ENCODE results near the gene LRRC46. TPM values are rescaled to one million over a fixed set of nuclear protein-coding genes. Genes with fewer than 3 reads are reported as not detected.

The LRRC46 gene
- total RNA-seq, 1 donor from 2014 or later: not detected

DNA sequence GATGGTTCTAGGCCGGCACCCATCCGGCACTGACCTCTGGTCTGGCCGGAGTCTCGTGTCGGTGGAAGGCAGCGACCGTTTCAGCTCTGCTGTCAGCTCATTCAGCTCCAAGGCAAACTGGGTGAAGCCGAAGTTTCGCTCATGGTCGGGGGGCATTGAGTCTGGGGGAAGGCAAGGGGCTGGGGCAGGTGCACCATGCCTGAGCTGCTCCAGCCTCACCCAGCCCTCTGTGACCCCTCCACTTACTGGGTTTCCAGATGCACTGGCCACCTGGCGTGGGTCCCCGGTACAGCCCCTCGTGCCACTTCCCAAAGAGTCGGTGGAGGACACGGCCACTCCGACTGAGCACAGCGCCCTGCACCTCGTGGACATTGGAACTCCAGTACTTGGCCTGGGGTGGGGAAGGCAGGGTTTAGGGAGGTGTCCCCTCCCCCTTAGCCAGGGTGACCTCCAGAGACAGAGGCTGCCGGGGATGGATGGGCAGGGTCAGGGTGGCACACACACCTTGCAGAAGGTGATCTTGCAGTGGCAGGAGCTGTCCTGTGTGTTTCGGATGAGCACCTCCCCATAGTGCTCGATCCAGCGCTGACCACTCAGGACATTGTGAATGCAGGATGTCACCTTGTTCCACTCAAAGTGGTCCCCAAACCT is 22.5 kb upstream of the LRRC46 start:
- no peak overlapping the region for H3K27ac ChIP-seq
- intact Hi-C loops (cut with DNase I): no loop called here
- no peaks in the 10 kb centered on the region for H3K9me3 ChIP-seq
- H3K4me1 ChIP-seq: peaks cover 15% of the 10 kb centered on the region
- no peaks in the 10 kb centered on the region for H3K27me3 ChIP-seq
- H3K4me3 ChIP-seq: no peak overlapping the region
- no peak for TF ChIP-seq CTCF (IDR thresholded peaks at IDR 0.05)
- no peak for TF ChIP-seq POLR2A (IDR thresholded peaks at IDR 0.05)
- no peak for TF ChIP-seq POLR2AphosphoS5 (IDR thresholded peaks at IDR 0.05; ENCODE audit: insufficient read depth in 1 of 2, low read depth in 1 of 2)
- peak in 1 of 2 donors; percentile 46 for DNase-seq (ENCODE audit: extremely low spot score in 2 of 2)
- H3K36me3 ChIP-seq: peaks cover 0 to 16% of the 10 kb centered on the region in 2 donors

DNA sequence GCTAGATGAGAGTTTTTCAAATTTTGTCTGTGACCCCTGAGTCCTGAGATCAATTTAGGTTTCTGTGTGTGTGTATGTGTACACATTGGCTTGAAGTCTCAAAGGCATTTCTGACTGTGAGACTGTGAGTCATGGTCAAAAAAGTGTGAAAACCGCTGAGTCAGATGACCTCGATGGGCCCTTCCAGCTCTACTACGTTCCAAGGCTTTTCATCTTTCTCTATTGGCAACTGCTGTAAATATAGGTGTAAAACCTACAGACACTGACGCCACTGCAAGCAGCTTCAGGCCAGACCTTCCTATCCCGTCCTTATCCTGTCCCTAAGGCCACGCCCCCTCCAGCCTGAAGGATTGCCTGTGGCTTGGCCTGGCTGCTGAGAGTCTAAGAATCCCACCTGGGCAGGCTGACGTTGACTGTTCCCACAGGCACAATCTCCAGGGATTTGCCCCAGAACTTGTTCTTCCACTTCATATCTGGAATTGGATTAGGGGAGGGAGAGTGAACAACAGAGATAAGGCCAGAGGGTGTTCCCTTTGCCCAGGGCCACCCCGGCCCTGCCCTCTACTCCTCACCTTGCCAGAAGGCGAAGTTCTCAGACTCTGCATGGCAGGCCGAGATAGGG is 21.2 kb upstream of the LRRC46 start:
- no peaks in the 10 kb centered on the region for H3K27me3 ChIP-seq
- intact Hi-C loops (cut with DNase I): no loop called here
- H3K36me3 ChIP-seq: peaks cover 0 to 26% of the 10 kb centered on the region in 2 donors
- no peak overlapping the region for H3K27ac ChIP-seq
- TF ChIP-seq POLR2A (IDR thresholded peaks at IDR 0.05): no peak
- TF ChIP-seq CTCF (IDR thresholded peaks at IDR 0.05): no peak
- peak in 1 of 2 donors; percentile 44 for TF ChIP-seq POLR2AphosphoS5 (IDR thresholded peaks at IDR 0.05; ENCODE audit: insufficient read depth in 1 of 2, low read depth in 1 of 2)
- DNase-seq (ENCODE audit: extremely low spot score in 2 of 2): no peak
- no peaks in the 10 kb centered on the region for H3K9me3 ChIP-seq
- no peak overlapping the region for H3K4me3 ChIP-seq
- H3K4me1 ChIP-seq: peaks cover 15% of the 10 kb centered on the region

DNA sequence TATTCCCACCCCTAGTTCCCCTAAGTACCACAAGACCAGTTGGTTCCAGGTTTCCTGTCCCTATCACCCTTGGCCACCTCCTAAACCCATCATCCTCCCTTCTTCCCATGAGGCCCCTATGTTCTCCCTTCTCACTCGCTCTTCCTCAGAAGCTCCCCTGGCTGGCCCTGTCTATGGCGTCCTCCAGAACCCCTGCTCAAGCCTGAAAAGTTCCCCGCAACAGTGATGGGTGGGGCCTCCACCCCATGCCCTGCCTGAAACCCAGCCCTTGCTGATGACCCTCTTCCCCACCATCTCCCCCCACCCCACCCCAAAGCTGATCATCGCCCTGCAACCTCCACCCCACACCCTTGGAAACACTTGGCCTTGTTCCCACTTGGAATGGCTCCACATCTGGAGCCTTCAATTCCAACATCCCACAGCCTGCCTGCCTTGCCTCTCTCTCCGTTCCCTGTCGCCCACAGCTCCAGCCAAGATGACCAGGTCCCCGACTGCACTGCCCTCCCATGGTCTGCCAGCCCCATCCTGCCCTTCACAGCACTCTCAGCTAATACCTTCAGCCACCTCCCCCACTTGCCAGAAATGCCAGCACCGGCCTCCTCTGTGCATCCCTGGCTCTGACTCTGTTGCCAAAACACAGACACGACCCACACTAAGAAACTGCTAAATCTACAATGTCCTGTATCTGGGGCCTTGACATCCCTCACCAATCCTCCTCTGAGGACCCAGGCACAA is 20.4 kb upstream of the LRRC46 start:
- TF ChIP-seq POLR2A (IDR thresholded peaks at IDR 0.05): no peak
- TF ChIP-seq POLR2AphosphoS5 (IDR thresholded peaks at IDR 0.05; ENCODE audit: insufficient read depth in 1 of 2, low read depth in 1 of 2): no peak
- TF ChIP-seq CTCF (IDR thresholded peaks at IDR 0.05): no peak
- Histone ChIP-seq H3K27me3 (no peaks in the 10 kb centered on the region), H3K36me3 (peaks cover 0 to 32% of the 10 kb centered on the region in 2 donors), H3K9me3 (no peaks in the 10 kb centered on the region), H3K4me1 (peaks cover 15% of the 10 kb centered on the region), H3K4me3 (no peak overlapping the region), H3K27ac (no peak overlapping the region)
- intact Hi-C loops (cut with DNase I): no loop called here
- no peak for DNase-seq (ENCODE audit: extremely low spot score in 2 of 2)

- TF ChIP-seq POLR2A (IDR thresholded peaks at IDR 0.05): no peak
- TF ChIP-seq POLR2AphosphoS5 (IDR thresholded peaks at IDR 0.05; ENCODE audit: insufficient read depth in 1 of 2, low read depth in 1 of 2): no peak
- no peak for TF ChIP-seq CTCF (IDR thresholded peaks at IDR 0.05)
- Histone ChIP-seq H3K27me3 (no peaks in the 10 kb centered on the region), H3K9me3 (no peaks in the 10 kb centered on the region), H3K36me3 (peaks cover 0 to 39% of the 10 kb centered on the region in 2 donors), H3K4me1 (peaks cover 15% of the 10 kb centered on the region), H3K4me3 (no peak overlapping the region), H3K27ac (no peak overlapping the region)
- no peak for DNase-seq (ENCODE audit: extremely low spot score in 2 of 2)
- intact Hi-C loops (cut with DNase I): no loop called here
These were observed 19.8 kb upstream of the LRRC46 start for GRCh38 chr17:47811709-47812108.

All from vagina (tissue), 2 donors.